LoVo (cell line): Measurements from ENCODE around the gene NR2F2.

Experiments
- DNase-seq: peaks from one replicate; pipeline ENCODE4 v3.0.0-alpha.2; 2016; ENCODE audit warnings: low spot score

NR2F2 gene

GRCh38 chr15:96343113-96344059, 12.9 kb downstream of the NR2F2 start:
- no peak for DNase-seq

GRCh38 chr15:96344060-96344705, 13.7 kb downstream of the NR2F2 start:
- DNase-seq = no peak

- no peak for DNase-seq
Measured at GRCh38 chr15:96344706-96345559, 14.4 kb downstream of the NR2F2 start.

GRCh38 chr15:96345560-96346399, 15.3 kb downstream of the NR2F2 start:
- DNase-seq = no peak

- no peak for DNase-seq
Measured at GRCh38 chr15:96346409-96346970, 16.0 kb downstream of the NR2F2 start.

GRCh38 chr15:96347181-96348111, 16.9 kb downstream of the NR2F2 start:
- no peak for DNase-seq

GRCh38 chr15:96348112-96349027, 17.9 kb downstream of the NR2F2 start:
- no peak for DNase-seq

- DNase-seq = no peak
Measured at GRCh38 chr15:96349034-96349856, 18.7 kb downstream of the NR2F2 start.

- DNase-seq = no peak
Measured at GRCh38 chr15:96349857-96350720, 19.6 kb downstream of the NR2F2 start.

GRCh38 chr15:96350934-96351724, 20.6 kb downstream of the NR2F2 start:
- no peak for DNase-seq

- no peak for DNase-seq
Measured at GRCh38 chr15:96351761-96352603, 21.5 kb downstream of the NR2F2 start.

GRCh38 chr15:96352604-96353405, 22.3 kb downstream of the NR2F2 start:
- no peak for DNase-seq

- no peak for DNase-seq
Measured at GRCh38 chr15:96353416-96353929, 23.0 kb downstream of the NR2F2 start.
